ENCODE measurements around the gene OTOGL. TPM values are rescaled to one million over a fixed set of nuclear protein-coding genes. Genes with fewer than 3 reads are reported as not detected.

The OTOGL gene
- total RNA-seq, 5 donors from 2014 or later (not counting 1 experiment from before 2014, with no cell fraction given) = not detected

DNA sequence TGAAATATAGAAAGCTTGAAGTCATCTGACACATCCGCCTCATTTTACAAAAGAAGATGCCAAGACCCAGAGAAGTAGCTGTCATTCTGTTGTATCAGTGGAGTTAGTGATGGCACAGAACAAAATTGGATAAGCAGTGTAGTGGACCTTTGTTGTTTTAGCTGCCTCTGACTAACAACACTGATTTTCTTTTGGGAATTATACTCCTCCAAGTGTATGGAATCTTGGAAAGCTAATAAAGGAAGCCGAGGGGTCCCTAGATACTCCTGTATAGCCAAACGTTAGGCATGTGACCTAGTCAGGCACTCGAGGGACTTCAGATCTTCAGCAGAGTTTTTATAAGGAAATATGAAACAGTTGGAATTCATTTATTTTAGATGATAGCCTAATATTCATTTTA lies 94.5 kb downstream of the OTOGL start:
- H3K27me3 ChIP-seq (replicated peaks in 1 of 2; ENCODE audit: control insufficient read depth in 2 of 2, extremely low read depth in 1 of 2, insufficient read depth in 2 of 2, low read length in 1 of 2) = peaks cover 0 to 3% of the 10 kb centered on the region in 2 experiments
- CTCF ChIA-PET = no interaction called here

DNA sequence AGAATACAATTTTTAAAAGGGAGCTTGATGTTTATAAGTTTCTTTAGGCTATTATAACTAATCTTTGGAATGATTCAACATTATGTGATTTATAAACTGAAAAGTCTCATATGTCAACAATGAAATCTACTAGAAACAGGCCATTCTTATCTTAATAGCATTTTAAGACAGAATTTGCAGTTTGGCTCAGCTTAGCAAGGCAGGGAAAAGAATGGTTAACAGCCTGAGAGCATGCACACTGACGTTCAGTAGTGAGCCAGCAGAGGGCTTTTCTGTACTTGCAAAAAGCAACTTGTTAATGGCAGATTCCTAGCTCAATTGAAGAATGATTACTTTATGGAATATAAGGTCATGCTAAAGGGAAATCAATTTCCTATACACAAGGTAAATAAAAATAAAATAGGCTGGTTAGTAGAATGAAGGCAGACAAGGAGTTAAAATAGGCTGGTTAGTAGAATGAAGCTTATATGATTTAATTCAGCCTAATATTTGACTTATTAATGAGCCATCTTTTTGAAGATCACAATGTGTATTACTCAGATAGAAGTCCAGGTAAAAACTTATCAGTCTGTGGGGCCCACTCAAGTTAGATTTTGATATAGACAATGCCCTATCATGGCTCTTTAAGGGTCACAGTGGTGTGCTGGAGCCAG lies 95.9 kb downstream of the OTOGL start:
- H3K27me3 Mint-ChIP-seq = peaks cover 7 to 15% of the 10 kb centered on the region in 2 donors
- CTCF ChIA-PET = interaction anchor here in 1 of 2 donors (0.6 kb wide), 1 partner anchor 24 kb away, joined by 3 read pairs; no protein-coding TSS in a partner anchor
- POLR2A ChIA-PET = interaction anchor here in 1 of 2 donors (0.5 kb wide), 1 partner anchor 426 kb away, joined by 3 read pairs; no protein-coding TSS in a partner anchor

More for the DNA sequence above, 94.5 kb downstream of the OTOGL start:
- POLR2A ChIA-PET = no interaction called here
- no peak overlapping the region for H3K4me3 Mint-ChIP-seq
- no peaks in the 10 kb centered on the region for H3K9me3 Mint-ChIP-seq
- DNase-seq (no peak), ATAC-seq (replicated peaks in 1 of 4) (no peak)
- H3K36me3 Mint-ChIP-seq = no peaks in the 10 kb centered on the region
- H3K27ac Mint-ChIP-seq = no peak overlapping the region
- no peaks in the 10 kb centered on the region for H3K9me3 ChIP-seq
- H3K36me3 ChIP-seq (ENCODE audit: control insufficient read depth in 2 of 2, extremely low read depth in 1 of 2, insufficient read depth in 1 of 2, low read length in 1 of 2) = no peaks in the 10 kb centered on the region
- no peaks in the 10 kb centered on the region for H3K4me1 Mint-ChIP-seq
- no CpG with 5 or more reads among the region's 4 CpGs for WGBS (ENCODE audit: insufficient coverage)
- no peaks in the 10 kb centered on the region for H3K4me1 ChIP-seq (ENCODE audit: control insufficient read depth in 1 of 2, extremely low read depth in 1 of 2, insufficient read depth in 2 of 2, low read length in 2 of 2)
- no peak overlapping the region for H3K27ac ChIP-seq (ENCODE audit: low read length)
- no peak overlapping the region for H3K4me3 ChIP-seq (ENCODE audit: control insufficient read depth in 1 of 2, extremely low read depth in 1 of 2, low read length in 1 of 2)
- peaks cover 12 to 14% of the 10 kb centered on the region in 2 donors for H3K27me3 Mint-ChIP-seq

DNA sequence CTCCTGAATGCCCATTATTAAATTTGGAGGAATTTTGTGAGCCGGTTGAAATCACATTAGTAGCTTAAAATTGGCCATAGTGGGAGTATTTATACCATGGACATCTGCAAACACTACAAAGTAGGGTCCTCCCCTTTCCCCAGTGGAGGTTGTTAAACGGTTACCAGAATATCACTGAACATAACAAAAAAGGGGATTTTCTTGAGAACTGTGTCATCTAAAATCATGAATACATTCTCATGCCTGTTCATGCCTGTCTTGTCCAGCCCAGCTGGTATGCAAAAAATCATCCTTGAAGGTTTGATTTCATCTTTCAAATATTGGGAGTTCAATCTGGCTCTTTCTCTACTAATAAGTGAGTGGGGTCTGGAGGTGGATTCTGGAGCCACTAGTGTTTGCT lies 96.4 kb downstream of the OTOGL start:
- Mint-ChIP-seq H3K27ac (no peak overlapping the region), H3K9me3 (no peaks in the 10 kb centered on the region), H3K36me3 (no peaks in the 10 kb centered on the region), H3K4me1 (no peaks in the 10 kb centered on the region), H3K27me3 (peaks cover 7 to 15% of the 10 kb centered on the region in 2 donors), H3K4me3 (no peak overlapping the region)
- no peak for ATAC-seq (replicated peaks in 1 of 4)
- no peaks in the 10 kb centered on the region for H3K4me1 ChIP-seq (ENCODE audit: control insufficient read depth in 1 of 2, extremely low read depth in 1 of 2, insufficient read depth in 2 of 2, low read length in 2 of 2)
- peaks cover 0 to 3% of the 10 kb centered on the region in 2 experiments for H3K27me3 ChIP-seq (replicated peaks in 1 of 2; ENCODE audit: control insufficient read depth in 2 of 2, extremely low read depth in 1 of 2, insufficient read depth in 2 of 2, low read length in 1 of 2)
- CTCF ChIA-PET = interaction anchor here in 1 of 2 donors (0.6 kb wide), 1 partner anchor 24 kb away, joined by 3 read pairs; no protein-coding TSS in a partner anchor
- POLR2A ChIA-PET = no interaction called here
- H3K9me3 ChIP-seq = no peaks in the 10 kb centered on the region
- DNase-seq = no peak
- no CpG with 5 or more reads among the region's 2 CpGs for WGBS (ENCODE audit: insufficient coverage)
- no peak overlapping the region for H3K4me3 ChIP-seq (ENCODE audit: control insufficient read depth in 1 of 2, extremely low read depth in 1 of 2, low read length in 1 of 2)
- no peak overlapping the region for H3K27ac ChIP-seq (ENCODE audit: low read length)
- no peaks in the 10 kb centered on the region for H3K36me3 ChIP-seq (ENCODE audit: control insufficient read depth in 2 of 2, extremely low read depth in 1 of 2, insufficient read depth in 1 of 2, low read length in 1 of 2)

More for the DNA sequence above, 95.9 kb downstream of the OTOGL start:
- Histone ChIP-seq H3K4me3 (ENCODE audit: control insufficient read depth in 1 of 2, extremely low read depth in 1 of 2, low read length in 1 of 2) (no peak overlapping the region), H3K27me3 (replicated peaks in 1 of 2; ENCODE audit: control insufficient read depth in 2 of 2, extremely low read depth in 1 of 2, insufficient read depth in 2 of 2, low read length in 1 of 2) (peaks cover 0 to 3% of the 10 kb centered on the region in 2 experiments), H3K27ac (ENCODE audit: low read length) (no peak overlapping the region), H3K9me3 (no peaks in the 10 kb centered on the region), H3K36me3 (ENCODE audit: control insufficient read depth in 2 of 2, extremely low read depth in 1 of 2, insufficient read depth in 1 of 2, low read length in 1 of 2) (no peaks in the 10 kb centered on the region), H3K4me1 (ENCODE audit: control insufficient read depth in 1 of 2, extremely low read depth in 1 of 2, insufficient read depth in 2 of 2, low read length in 2 of 2) (no peaks in the 10 kb centered on the region)
- DNase-seq = no peak
- no peak for ATAC-seq (replicated peaks in 1 of 4)
- no peaks in the 10 kb centered on the region for H3K9me3 Mint-ChIP-seq
- no peaks in the 10 kb centered on the region for H3K4me1 Mint-ChIP-seq
- H3K36me3 Mint-ChIP-seq = no peaks in the 10 kb centered on the region
- no peak overlapping the region for H3K27ac Mint-ChIP-seq
- no CpG with 5 or more reads among the region's 1 CpG for WGBS (ENCODE audit: insufficient coverage)
- H3K4me3 Mint-ChIP-seq = no peak overlapping the region

DNA sequence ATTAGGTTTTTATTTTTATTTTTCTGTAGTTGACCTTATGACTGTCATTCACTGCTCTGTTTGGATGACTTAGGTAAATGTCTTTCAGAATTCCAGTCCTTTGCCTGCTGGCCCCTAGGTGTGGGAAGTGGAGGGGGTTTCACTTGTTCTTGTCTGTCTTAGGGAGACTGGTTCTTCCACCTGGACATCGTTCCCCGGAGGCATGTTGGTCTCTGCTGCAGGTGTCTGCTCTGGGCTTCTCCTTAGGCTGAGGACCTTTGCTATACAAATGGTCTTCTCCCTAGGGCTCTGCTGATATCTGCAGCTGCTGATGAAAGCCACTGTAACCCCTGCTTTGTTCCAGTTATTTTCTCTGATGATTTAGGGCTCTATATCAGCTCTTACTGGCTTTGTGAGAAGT lies 97.1 kb downstream of the OTOGL start:
- DNase-seq = no peak
- Mint-ChIP-seq H3K27me3 (peaks cover 7 to 18% of the 10 kb centered on the region in 2 donors), H3K36me3 (no peaks in the 10 kb centered on the region), H3K9me3 (no peaks in the 10 kb centered on the region), H3K4me1 (no peaks in the 10 kb centered on the region), H3K4me3 (no peak overlapping the region), H3K27ac (no peak overlapping the region)
- H3K27ac ChIP-seq (ENCODE audit: low read length) = no peak overlapping the region
- H3K27me3 ChIP-seq (replicated peaks in 1 of 2; ENCODE audit: control insufficient read depth in 2 of 2, extremely low read depth in 1 of 2, insufficient read depth in 2 of 2, low read length in 1 of 2) = peaks cover 0 to 3% of the 10 kb centered on the region in 2 experiments
- no peak overlapping the region for H3K4me3 ChIP-seq (ENCODE audit: control insufficient read depth in 1 of 2, extremely low read depth in 1 of 2, low read length in 1 of 2)
- H3K9me3 ChIP-seq = no peaks in the 10 kb centered on the region
- ChIA-PET CTCF (no interaction called here), POLR2A (no interaction called here)
- no peaks in the 10 kb centered on the region for H3K4me1 ChIP-seq (ENCODE audit: control insufficient read depth in 1 of 2, extremely low read depth in 1 of 2, insufficient read depth in 2 of 2, low read length in 2 of 2)
- ATAC-seq (replicated peaks in 1 of 4) = no peak
- WGBS (ENCODE audit: insufficient coverage) = no CpG with 5 or more reads among the region's 2 CpGs
- H3K36me3 ChIP-seq (ENCODE audit: control insufficient read depth in 2 of 2, extremely low read depth in 1 of 2, insufficient read depth in 1 of 2, low read length in 1 of 2) = no peaks in the 10 kb centered on the region

DNA sequence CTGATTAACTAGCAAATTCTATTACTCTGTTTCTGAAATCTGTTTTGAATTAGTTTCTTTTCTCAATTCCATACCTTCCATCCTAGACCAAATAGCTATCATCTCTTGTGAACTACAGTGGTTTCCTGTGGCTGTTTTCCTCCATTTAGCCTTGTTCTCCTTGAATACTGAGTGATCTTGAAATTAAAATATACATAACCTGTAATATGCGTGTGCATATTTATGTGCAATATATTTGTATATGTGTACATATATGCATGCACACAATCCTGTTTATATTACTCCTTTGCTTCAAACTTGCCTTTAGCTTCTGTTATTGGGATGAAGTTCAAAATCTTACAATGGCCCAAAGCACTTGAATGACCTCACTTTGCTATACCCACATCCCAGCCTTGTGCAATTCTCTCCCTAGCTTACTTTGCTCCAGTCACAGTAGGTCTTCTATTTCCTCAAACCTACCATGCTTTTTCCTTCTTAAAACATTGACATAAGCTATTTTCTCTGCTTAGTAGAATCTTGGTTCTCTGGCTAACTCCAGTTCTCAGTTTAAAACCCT lies 99.5 kb downstream of the OTOGL start:
- POLR2A ChIA-PET = no interaction called here
- ATAC-seq (replicated peaks in 1 of 4) = no peak

DNA sequence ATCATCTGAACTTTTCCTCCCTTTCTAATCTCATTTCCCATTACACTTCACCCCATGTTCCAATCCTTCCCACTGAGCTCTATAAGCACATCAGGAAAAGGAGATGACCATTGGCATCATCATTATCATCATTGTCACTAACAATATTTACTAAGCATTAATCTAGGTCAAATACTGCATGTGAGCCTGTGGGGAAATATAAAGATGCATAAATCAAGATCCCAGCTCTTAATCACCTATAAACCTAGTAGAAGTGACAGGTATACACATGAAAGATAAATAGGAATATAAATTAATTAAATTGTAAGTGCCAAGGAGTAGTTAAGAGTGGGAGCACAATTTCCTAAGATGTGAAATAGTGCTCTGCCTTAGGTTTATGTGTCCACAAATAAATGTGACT lies 100.6 kb downstream of the OTOGL start:
- Histone ChIP-seq H3K4me3 (ENCODE audit: control insufficient read depth in 1 of 2, extremely low read depth in 1 of 2, low read length in 1 of 2) (no peak overlapping the region), H3K36me3 (ENCODE audit: control insufficient read depth in 2 of 2, extremely low read depth in 1 of 2, insufficient read depth in 1 of 2, low read length in 1 of 2) (no peaks in the 10 kb centered on the region), H3K9me3 (no peaks in the 10 kb centered on the region), H3K4me1 (ENCODE audit: control insufficient read depth in 1 of 2, extremely low read depth in 1 of 2, insufficient read depth in 2 of 2, low read length in 2 of 2) (no peaks in the 10 kb centered on the region), H3K27me3 (replicated peaks in 1 of 2; ENCODE audit: control insufficient read depth in 2 of 2, extremely low read depth in 1 of 2, insufficient read depth in 2 of 2, low read length in 1 of 2) (no peaks in the 10 kb centered on the region), H3K27ac (ENCODE audit: low read length) (no peak overlapping the region)
- ChIA-PET CTCF (interaction anchor here (0.5 to 1.0 kb wide), 3 partner anchors 21 to 679 kb away, joined by 4 to 8 read pairs (median 5); no protein-coding TSS in a partner anchor), POLR2A (no interaction called here)
- no peak overlapping the region for H3K4me3 Mint-ChIP-seq
- H3K9me3 Mint-ChIP-seq = no peaks in the 10 kb centered on the region
- no peaks in the 10 kb centered on the region for H3K36me3 Mint-ChIP-seq
- H3K4me1 Mint-ChIP-seq = no peaks in the 10 kb centered on the region
- peaks cover 5 to 9% of the 10 kb centered on the region in 2 donors for H3K27me3 Mint-ChIP-seq
- no peak overlapping the region for H3K27ac Mint-ChIP-seq
- DNase-seq (no peak), ATAC-seq (replicated peaks in 1 of 4) (no peak)

More for the DNA sequence above, 99.5 kb downstream of the OTOGL start:
- WGBS (ENCODE audit: insufficient coverage) = no CpG with 5 or more reads among the region's 1 CpG
- H3K9me3 ChIP-seq = no peaks in the 10 kb centered on the region
- H3K36me3 ChIP-seq (ENCODE audit: control insufficient read depth in 2 of 2, extremely low read depth in 1 of 2, insufficient read depth in 1 of 2, low read length in 1 of 2) = no peaks in the 10 kb centered on the region
- CTCF ChIA-PET = interaction anchor here (1.0 to 1.1 kb wide), 3 partner anchors 12 to 427 kb away, joined by 3 to 5 read pairs (median 4); no protein-coding TSS in a partner anchor
- Mint-ChIP-seq H3K27me3 (peaks cover 2 to 9% of the 10 kb centered on the region in 2 donors), H3K9me3 (no peaks in the 10 kb centered on the region), H3K27ac (no peak overlapping the region), H3K4me3 (no peak overlapping the region), H3K36me3 (no peaks in the 10 kb centered on the region), H3K4me1 (no peaks in the 10 kb centered on the region)
- no peaks in the 10 kb centered on the region for H3K4me1 ChIP-seq (ENCODE audit: control insufficient read depth in 1 of 2, extremely low read depth in 1 of 2, insufficient read depth in 2 of 2, low read length in 2 of 2)
- no peak overlapping the region for H3K27ac ChIP-seq (ENCODE audit: low read length)
- DNase-seq = no peak
- H3K4me3 ChIP-seq (ENCODE audit: control insufficient read depth in 1 of 2, extremely low read depth in 1 of 2, low read length in 1 of 2) = no peak overlapping the region
- no peaks in the 10 kb centered on the region for H3K27me3 ChIP-seq (replicated peaks in 1 of 2; ENCODE audit: control insufficient read depth in 2 of 2, extremely low read depth in 1 of 2, insufficient read depth in 2 of 2, low read length in 1 of 2)

All from T-cell (primary cell).